Gastroesophageal sphincter (tissue), 4 donors: ENCODE results near the gene CYB561. TPM values are rescaled to one million over a fixed set of nuclear protein-coding genes. Genes with fewer than 3 reads are reported as not detected.

Source experiments
- ATAC-seq: fragments of 150-250 bp; one replicate; pipeline ENCODE4 v1.9.1; 2016; ENCODE audit warnings: mild to moderate bottlenecking, moderate library complexity
- H3K27ac ChIP-seq, 4 donors: fragments of 200-600 bp; sonication (generic) in 3 of 4; 1 replicate in 3 of 4; 2 replicates in 1 of 4; pipeline ENCODE4 v1.5.1; 2016 to 2019
- H3K27me3 ChIP-seq: fragments of 200-600 bp; sonication (generic); one replicate; pipeline ENCODE4 v1.5.1; 2019
- H3K36me3 ChIP-seq, 2 donors: fragments of 200-600 bp; sonication (generic); one replicate each; pipeline ENCODE4 v1.5.1; 2019; ENCODE audit warnings: control low read depth in 1 of 2
- H3K4me1 ChIP-seq, 3 donors: fragments of 200-600 bp; sonication (generic); 1 replicate in 2 of 3; 2 replicates in 1 of 3; pipeline ENCODE4 v1.5.1; 2016 to 2019; ENCODE audit warnings: control low read depth in 2 of 3
- H3K4me3 ChIP-seq, 2 donors: fragments of 200-600 bp; sonication (generic); one replicate each; pipeline ENCODE4 v1.5.1; 2019; ENCODE audit warnings: mild to moderate bottlenecking in 1 of 2, moderate library complexity in 1 of 2
- H3K9me3 ChIP-seq, 3 donors: fragments of 200-600 bp; sonication (generic); one replicate each; pipeline ENCODE4 v1.5.1; 2017 to 2019; ENCODE audit warnings: control low read depth in 2 of 3
- CTCF ChIP-seq, 4 experiments: fragments of 200-600 bp in 2 of 4; fragments of 450-650 bp in 2 of 4; sonication (generic) in 1 of 4; IDR thresholded peaks; one replicate each; pipeline ENCODE4 v1.5.1; 2017 to 2019; ENCODE audit warnings: antibody characterized with exemption in 4 of 4, mild to moderate bottlenecking in 2 of 4, moderate library complexity in 2 of 4
- EP300 ChIP-seq: sonication (generic); formaldehyde crosslinking; IDR thresholded peaks from one replicate; pipeline ENCODE4 v1.6.1; 2017; ENCODE audit warnings: antibody characterized with exemption, mild to moderate bottlenecking
- POLR2A ChIP-seq, 2 donors: fragments of 450-650 bp; IDR thresholded peaks; one replicate each; pipeline ENCODE4 v1.6.1; 2017; ENCODE audit warnings: antibody characterized with exemption in 2 of 2, mild to moderate bottlenecking in 2 of 2, moderate library complexity in 1 of 2
- POLR2AphosphoS5 ChIP-seq: sonication (generic); formaldehyde crosslinking; IDR thresholded peaks from one replicate; pipeline ENCODE4 v1.6.1; 2017; ENCODE audit warnings: antibody characterized with exemption
- WGBS, 2 donors: methylation state at CpG; one replicate each; pipeline ENCODE4 v1.1.5; 2018; ENCODE audit warnings: low coverage in 1 of 2; 5-methylcytosine and 5-hydroxymethylcytosine counted together
- total RNA-seq, 4 donors: library from RNA; depleted of rRNA; stranded (reverse); fragments of >200 nt; gene quantifications; one replicate each; pipeline ENCODE4 v1.1.0, GENCODE V29; 2016

Gene CYB561
- total RNA-seq, 4 donors from 2014 or later = 7.9 to 17.7 (median 15.0) TPM

GRCh38 chr17:63447471-63448009 is 1.4 kb upstream of the CYB561 start:
- no peaks in the 10 kb centered on the region for H3K9me3 ChIP-seq
- peaks cover 0 to 37% (median 14%) of the 10 kb centered on the region in 3 donors for H3K4me1 ChIP-seq
- ATAC-seq = no peak
- H3K27ac ChIP-seq = peak overlapping the region in 3 of 4 donors; percentile 80 to 85 (median 85)
- no peaks in the 10 kb centered on the region for H3K36me3 ChIP-seq
- TF ChIP-seq CTCF (IDR thresholded peaks at IDR 0.05) (no peak), POLR2AphosphoS5 (no peak), POLR2A (IDR thresholded peaks at IDR 0.05) (no peak), EP300 (no peak)
- H3K4me3 ChIP-seq = peak overlapping the region in 1 of 2 donors; percentile 72
- peaks cover 6% of the 10 kb centered on the region for H3K27me3 ChIP-seq
- WGBS, 2 donors = 44 to 54% methylated on average over 3 of the region's 12 CpGs

GRCh38 chr17:63446753-63447470 is 806 bp upstream of the CYB561 start:
- Histone ChIP-seq H3K4me3 (peak overlapping the region; percentile 72 to 75), H3K36me3 (no peaks in the 10 kb centered on the region), H3K27ac (peak overlapping the region; percentile 9 to 85 (median 82)), H3K9me3 (no peaks in the 10 kb centered on the region), H3K4me1 (peaks cover 0 to 37% (median 14%) of the 10 kb centered on the region in 3 donors), H3K27me3 (peaks cover 6% of the 10 kb centered on the region)
- ATAC-seq = peak; percentile 65
- TF ChIP-seq EP300 = no peak
- TF ChIP-seq POLR2A (IDR thresholded peaks at IDR 0.05) = no peak
- peak in 1 of 4 experiments; percentile 47 for TF ChIP-seq CTCF (IDR thresholded peaks at IDR 0.05)
- TF ChIP-seq POLR2AphosphoS5 = no peak
- WGBS, 2 donors = 27% methylated on average over 6 of the region's 44 CpGs; no CpG with 5 or more reads in 1 of the 2 donors

GRCh38 chr17:63445571-63445953 is 544 bp downstream of the CYB561 start:
- TF ChIP-seq POLR2AphosphoS5 = no peak
- TF ChIP-seq POLR2A (IDR thresholded peaks at IDR 0.05) = no peak
- TF ChIP-seq EP300 = no peak
- no peak for TF ChIP-seq CTCF (IDR thresholded peaks at IDR 0.05)
- peak; percentile 5 for ATAC-seq
- WGBS, 2 donors = 20% methylated on average over 2 of the region's 24 CpGs; no CpG with 5 or more reads in 1 of the 2 donors

GRCh38 chr17:63445065-63445464 is 1.0 kb downstream of the CYB561 start:
- Histone ChIP-seq H3K27ac (peak overlapping the region in 2 of 4 donors; percentile 85), H3K36me3 (no peaks in the 10 kb centered on the region), H3K4me3 (peak overlapping the region in 1 of 2 donors; percentile 72), H3K4me1 (peaks cover 0 to 46% (median 14%) of the 10 kb centered on the region in 3 donors), H3K9me3 (no peaks in the 10 kb centered on the region), H3K27me3 (peaks cover 4% of the 10 kb centered on the region)
- ATAC-seq = no peak
- no peak for TF ChIP-seq CTCF (IDR thresholded peaks at IDR 0.05)
- TF ChIP-seq EP300 = no peak
- TF ChIP-seq POLR2AphosphoS5 = no peak
- TF ChIP-seq POLR2A (IDR thresholded peaks at IDR 0.05) = no peak
- 56 to 60% methylated on average over 4 to 7 of the region's 7 CpGs for WGBS, 2 donors

More at GRCh38 chr17:63445571-63445953, 544 bp downstream of the CYB561 start:
- Histone ChIP-seq H3K9me3 (no peaks in the 10 kb centered on the region), H3K27me3 (peaks cover 6% of the 10 kb centered on the region), H3K36me3 (no peaks in the 10 kb centered on the region), H3K4me3 (peak overlapping the region; percentile 72 to 75), H3K4me1 (peaks cover 0 to 41% (median 14%) of the 10 kb centered on the region in 3 donors), H3K27ac (peak overlapping the region in 3 of 4 donors; percentile 80 to 85 (median 85))
